NOMO-1 treated with DMSO at 0.1 percent for 48 hours (cell line): ENCODE data around the gene MAD2L2.

Source experiments
- DNase-seq: peaks from one replicate; lab custom pipeline; 2025; ENCODE audit not compliant: unreplicated experiment; lab: John Stamatoyannopoulos, UW

The MAD2L2 gene

GRCh38 chr1:11705596-11705995 lies 24.6 kb upstream of the MAD2L2 start:
- DNase-seq: no peak

- DNase-seq: no peak
Measured at GRCh38 chr1:11704691-11705475, 23.9 kb upstream of the MAD2L2 start.

- DNase-seq: no peak
Measured at GRCh38 chr1:11704194-11704529, 23.2 kb upstream of the MAD2L2 start.

- DNase-seq: no peak
Measured at GRCh38 chr1:11703357-11704193, 22.6 kb upstream of the MAD2L2 start.

GRCh38 chr1:11701981-11702803 lies 21.2 kb upstream of the MAD2L2 start:
- no peak for DNase-seq

GRCh38 chr1:11701551-11701961 lies 20.6 kb upstream of the MAD2L2 start:
- DNase-seq: no peak

GRCh38 chr1:11700601-11701467 lies 19.9 kb upstream of the MAD2L2 start:
- no peak for DNase-seq

GRCh38 chr1:11697893-11698210 lies 16.9 kb upstream of the MAD2L2 start:
- DNase-seq: no peak

- DNase-seq: no peak
Measured at GRCh38 chr1:11697188-11697892, 16.4 kb upstream of the MAD2L2 start.

- no peak for DNase-seq
Measured at GRCh38 chr1:11695861-11696260, 14.9 kb upstream of the MAD2L2 start.

- no peak for DNase-seq
Measured at GRCh38 chr1:11693917-11694316, 13.0 kb upstream of the MAD2L2 start.

GRCh38 chr1:11693024-11693590 lies 12.2 kb upstream of the MAD2L2 start:
- peak; percentile 51 for DNase-seq

GRCh38 chr1:11691928-11692711 lies 11.2 kb upstream of the MAD2L2 start:
- DNase-seq: no peak

GRCh38 chr1:11691302-11691914 lies 10.5 kb upstream of the MAD2L2 start, which contains the start of gene DRAXIN:
Gene DRAXIN, plus strand, starts transcription at chr1:11691710. Its CDS starts 14,549 bp downstream, at chr1:11706259.
- no peak for DNase-seq

- peak; percentile 18 for DNase-seq
Measured at GRCh38 chr1:11690397-11691301, 9.7 kb upstream of the MAD2L2 start.

- DNase-seq: no peak
Measured at GRCh38 chr1:11688506-11688905, 7.6 kb upstream of the MAD2L2 start.

- no peak for DNase-seq
Measured at GRCh38 chr1:11685210-11685752, 4.3 kb upstream of the MAD2L2 start.
